NT2/D1 (cell line): ENCODE results near the gene SYT1.

ENCODE experiments used
- SUZ12 ChIP-seq: IDR thresholded peaks from 2 replicates; pipeline ENCODE4 v1.6.1; 2011; ENCODE audit not compliant: insufficient read length, insufficient read depth; ENCODE audit errors: extremely low read depth
- YY1 ChIP-seq: IDR thresholded peaks from 2 replicates; pipeline ENCODE4 v1.6.1; 2011; ENCODE audit not compliant: insufficient read length, insufficient read depth
- ZNF274 ChIP-seq: IDR thresholded peaks from 2 replicates; pipeline ENCODE4 v1.6.1; 2011; ENCODE audit warnings: mild to moderate bottlenecking, low read depth, low read length

DNA sequence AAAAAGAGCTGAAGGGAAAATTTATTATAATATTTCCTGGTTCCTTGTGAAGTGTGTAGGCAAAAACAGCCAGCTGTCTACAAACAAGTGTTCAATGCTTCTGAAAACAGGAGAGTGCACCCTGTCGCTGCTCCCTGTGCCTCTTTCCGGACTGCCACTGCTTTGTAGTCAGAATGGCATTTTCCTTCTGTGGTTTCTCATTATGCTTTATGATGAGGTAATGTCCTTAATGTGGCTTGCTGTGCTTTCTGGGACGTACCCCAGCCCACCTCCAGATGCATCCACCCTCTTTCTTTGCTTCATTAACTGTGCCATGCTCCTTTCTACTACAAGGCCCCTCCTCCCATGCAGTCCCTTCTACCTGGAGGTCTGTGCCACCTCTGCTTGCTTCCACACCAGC is 148.1 kb downstream of the SYT1 start:
- TF ChIP-seq ZNF274 (no peak), YY1 (no peak), SUZ12 (no peak)
